ENCODE data around the gene TMEM117. TPM values are rescaled to one million over a fixed set of nuclear protein-coding genes. Genes with fewer than 3 reads are reported as not detected.

Gene TMEM117
- total and polyA plus RNA-seq, 7 donors: 1.9 to 4.7 (median 3.9) TPM

DNA sequence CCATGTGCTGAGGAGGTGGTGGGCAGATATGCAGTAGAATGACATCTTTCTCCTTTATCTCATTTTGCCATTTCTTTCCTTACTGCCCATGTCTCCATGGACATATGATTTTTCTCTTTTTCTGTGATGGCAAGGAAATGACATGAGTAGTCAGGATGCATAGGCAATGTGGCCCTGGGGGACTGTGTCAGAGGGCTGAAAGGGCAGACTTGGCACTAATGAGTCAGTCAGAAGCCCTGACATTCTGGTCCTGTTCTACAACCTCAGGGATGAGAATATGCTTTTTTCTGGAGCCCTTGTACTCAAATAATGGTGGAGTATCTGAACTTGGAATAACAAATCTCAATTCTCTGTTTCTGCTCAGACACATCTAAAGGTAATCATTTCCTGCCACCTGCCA, 167.8 kb downstream of the TMEM117 start:
- intact Hi-C loops (cut with DNase I): no loop called here
- no peaks in the 10 kb centered on the region for H3K27me3 ChIP-seq (ENCODE audit: insufficient read depth in 3 of 3, low read length in 2 of 3)
- H3K4me3 ChIP-seq: no peak overlapping the region
- TF ChIP-seq, protein P1, sequence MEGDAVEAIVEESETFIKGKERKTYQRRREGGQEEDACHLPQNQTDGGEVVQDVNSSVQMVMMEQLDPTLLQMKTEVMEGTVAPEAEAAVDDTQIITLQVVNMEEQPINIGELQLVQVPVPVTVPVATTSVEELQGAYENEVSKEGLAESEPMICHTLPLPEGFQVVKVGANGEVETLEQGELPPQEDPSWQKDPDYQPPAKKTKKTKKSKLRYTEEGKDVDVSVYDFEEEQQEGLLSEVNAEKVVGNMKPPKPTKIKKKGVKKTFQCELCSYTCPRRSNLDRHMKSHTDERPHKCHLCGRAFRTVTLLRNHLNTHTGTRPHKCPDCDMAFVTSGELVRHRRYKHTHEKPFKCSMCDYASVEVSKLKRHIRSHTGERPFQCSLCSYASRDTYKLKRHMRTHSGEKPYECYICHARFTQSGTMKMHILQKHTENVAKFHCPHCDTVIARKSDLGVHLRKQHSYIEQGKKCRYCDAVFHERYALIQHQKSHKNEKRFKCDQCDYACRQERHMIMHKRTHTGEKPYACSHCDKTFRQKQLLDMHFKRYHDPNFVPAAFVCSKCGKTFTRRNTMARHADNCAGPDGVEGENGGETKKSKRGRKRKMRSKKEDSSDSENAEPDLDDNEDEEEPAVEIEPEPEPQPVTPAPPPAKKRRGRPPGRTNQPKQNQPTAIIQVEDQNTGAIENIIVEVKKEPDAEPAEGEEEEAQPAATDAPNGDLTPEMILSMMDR (IDR thresholded peaks at IDR 0.05): no peak
- ATAC-seq (no peak), DNase-seq (no peak)
- no peaks in the 10 kb centered on the region for H3K4me1 ChIP-seq
- H3K27ac ChIP-seq: no peak overlapping the region
- peaks cover 0 to 3% of the 10 kb centered on the region in 2 donors for H3K36me3 ChIP-seq (ENCODE audit: insufficient read depth in 1 of 2, low read depth in 1 of 2)
- H3K9me3 ChIP-seq: peaks cover 11% of the 10 kb centered on the region

DNA sequence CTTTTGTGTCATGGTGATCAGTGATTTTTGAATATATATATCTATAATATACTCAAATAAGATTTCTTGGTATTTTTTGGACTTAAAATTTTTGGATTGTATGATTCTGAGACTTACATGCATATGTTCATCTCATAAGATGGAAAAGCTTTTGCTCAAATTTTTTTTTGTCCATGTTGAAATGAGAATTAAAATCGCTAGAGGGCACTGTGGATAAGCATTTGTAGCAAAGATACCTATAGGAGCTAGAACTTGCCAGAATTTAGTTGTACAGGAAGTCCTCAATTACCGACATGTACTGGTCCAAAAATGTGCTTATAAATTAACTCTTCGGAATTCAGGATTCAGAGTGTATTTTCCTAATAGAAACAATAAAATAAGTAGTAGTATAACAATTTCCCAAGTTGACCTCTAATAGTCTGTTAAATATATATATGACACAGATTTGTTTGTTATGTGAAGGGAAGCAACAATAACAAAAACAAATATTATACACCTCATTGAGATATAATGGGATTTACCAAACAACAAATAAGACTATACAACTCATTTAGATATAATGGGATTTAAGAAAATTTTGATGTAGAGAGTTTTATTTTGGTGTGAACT, 179.6 kb downstream of the TMEM117 start:
- no peak overlapping the region for H3K27ac ChIP-seq
- DNase-seq (no peak), ATAC-seq (peak in 2 of 4 donors; percentile 37 to 63)
- TF ChIP-seq, protein P1 (IDR thresholded peaks at IDR 0.05): peak; percentile 65
- intact Hi-C loops (cut with DNase I): loop anchor here (5.0 to 10.0 kb wide), 2 partner anchors 909 to 917 kb away; no protein-coding TSS in a partner anchor
- no peaks in the 10 kb centered on the region for H3K9me3 ChIP-seq
- H3K27me3 ChIP-seq (ENCODE audit: insufficient read depth in 3 of 3, low read length in 2 of 3): no peaks in the 10 kb centered on the region
- 2 to 4% (median 3%) methylated on average over 3 of the region's 3 CpGs for WGBS, 3 donors
- H3K4me3 ChIP-seq: no peak overlapping the region
- H3K4me1 ChIP-seq: no peaks in the 10 kb centered on the region
- no peaks in the 10 kb centered on the region for H3K36me3 ChIP-seq (ENCODE audit: insufficient read depth in 1 of 2, low read depth in 1 of 2)

DNA sequence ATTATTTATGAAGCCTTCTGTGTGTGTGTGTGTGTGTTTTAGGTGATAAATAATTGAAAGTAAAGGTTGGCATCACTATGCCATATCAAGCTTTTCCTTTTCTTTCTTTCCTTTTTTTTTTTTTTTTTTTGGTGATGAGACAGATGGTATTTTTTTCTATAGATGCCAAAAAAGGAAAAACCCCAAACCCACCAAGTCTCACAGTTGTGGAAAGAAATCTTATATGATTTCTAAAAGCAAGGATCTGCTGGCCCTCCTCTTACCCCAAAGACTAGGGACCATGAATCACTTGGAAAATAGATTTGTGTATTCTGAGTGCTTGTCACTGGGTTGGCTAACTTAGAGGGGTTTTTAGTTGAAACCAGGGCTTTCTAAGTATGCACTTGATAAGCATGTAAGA, 181.3 kb downstream of the TMEM117 start:
- ATAC-seq: no peak
- TF ChIP-seq, protein P1 (IDR thresholded peaks at IDR 0.05): no peak
- intact Hi-C loops (cut with DNase I): loop anchor here (5.0 to 10.0 kb wide), 2 partner anchors 908 to 915 kb away; no protein-coding TSS in a partner anchor

DNA sequence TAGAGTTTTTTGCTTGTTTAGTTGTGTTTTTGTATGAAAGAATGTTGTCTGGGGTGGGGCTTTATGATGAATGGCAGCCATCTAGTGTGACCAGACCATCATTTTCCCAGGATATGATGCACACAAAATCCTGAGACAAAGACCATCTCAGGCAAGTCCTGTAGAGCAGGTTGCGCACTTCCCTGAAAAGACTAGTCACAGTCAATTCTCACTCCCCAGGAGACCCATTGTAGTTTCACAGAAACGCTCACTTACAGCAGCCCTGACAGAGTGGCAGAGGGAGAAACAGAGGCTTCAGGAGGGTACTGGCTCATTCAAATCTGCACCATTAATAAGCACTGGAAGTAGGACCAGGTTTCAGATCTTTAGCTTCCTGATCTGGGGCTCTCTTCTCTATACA, 183.2 kb downstream of the TMEM117 start:
- Histone ChIP-seq H3K4me1 (no peaks in the 10 kb centered on the region), H3K27ac (no peak overlapping the region), H3K36me3 (ENCODE audit: insufficient read depth in 1 of 2, low read depth in 1 of 2) (no peaks in the 10 kb centered on the region), H3K4me3 (no peak overlapping the region), H3K27me3 (ENCODE audit: insufficient read depth in 3 of 3, low read length in 2 of 3) (no peaks in the 10 kb centered on the region), H3K9me3 (no peaks in the 10 kb centered on the region)
- TF ChIP-seq, protein P1 (IDR thresholded peaks at IDR 0.05): no peak
- no peak for ATAC-seq
- no peak for DNase-seq
- WGBS, 3 donors: 66 to 81% (median 76%) methylated on average over 2 of the region's 2 CpGs
- intact Hi-C loops (cut with DNase I): loop anchor here (5.0 to 10.0 kb wide), 2 partner anchors 906 to 913 kb away; no protein-coding TSS in a partner anchor

More for the DNA sequence above, 181.3 kb downstream of the TMEM117 start:
- Histone ChIP-seq H3K36me3 (ENCODE audit: insufficient read depth in 1 of 2, low read depth in 1 of 2) (no peaks in the 10 kb centered on the region), H3K4me1 (no peaks in the 10 kb centered on the region), H3K27me3 (ENCODE audit: insufficient read depth in 3 of 3, low read length in 2 of 3) (no peaks in the 10 kb centered on the region), H3K4me3 (no peak overlapping the region), H3K27ac (no peak overlapping the region), H3K9me3 (no peaks in the 10 kb centered on the region)
- no peak for DNase-seq

DNA sequence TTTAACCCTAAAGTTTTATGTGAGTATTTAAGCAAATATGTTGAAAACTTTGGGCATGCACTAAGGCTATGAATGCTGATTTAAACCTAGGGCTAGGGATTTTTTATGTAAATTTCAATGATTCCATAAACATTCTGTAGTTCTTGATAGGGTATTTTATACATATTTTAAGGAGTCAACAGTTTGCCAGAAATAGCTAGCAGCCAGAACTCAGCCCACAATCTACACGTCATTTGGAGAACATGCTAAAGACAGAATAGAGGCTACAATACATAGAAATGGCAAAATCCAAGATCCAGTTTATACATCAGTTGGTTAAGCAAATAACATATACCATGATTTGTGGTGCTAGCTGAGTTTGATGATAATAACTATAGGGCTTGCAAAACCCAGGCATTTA, 184.7 kb downstream of the TMEM117 start:
- no peak for ATAC-seq
- intact Hi-C loops (cut with DNase I): no loop called here

More for the DNA sequence above, 184.7 kb downstream of the TMEM117 start:
- 89 to 98% (median 93%) methylated on average over 1 of the region's 1 CpG for WGBS, 3 donors
- no peaks in the 10 kb centered on the region for H3K27me3 ChIP-seq (ENCODE audit: insufficient read depth in 3 of 3, low read length in 2 of 3)
- no peaks in the 10 kb centered on the region for H3K4me1 ChIP-seq
- no peaks in the 10 kb centered on the region for H3K36me3 ChIP-seq (ENCODE audit: insufficient read depth in 1 of 2, low read depth in 1 of 2)
- H3K27ac ChIP-seq: no peak overlapping the region
- TF ChIP-seq, protein P1 (IDR thresholded peaks at IDR 0.05): no peak
- no peak overlapping the region for H3K4me3 ChIP-seq
- H3K9me3 ChIP-seq: no peaks in the 10 kb centered on the region
- DNase-seq: no peak

Data from psoas muscle (tissue), 8 donors.